T47D (cell line): Measurements from ENCODE around the gene MAD1L1.

Experiments
- DNase-seq, 2 experiments: peaks; one replicate each; pipeline versions ENCODE4 v3.0.0 to v3.0.0-alpha.2; 2011 to 2012; ENCODE audit warnings: low read depth in 1 of 2, low spot score in 1 of 2
- JUND ChIP-seq: IDR thresholded peaks from 2 replicates; pipeline ENCODE4 v1.6.1; 2012; ENCODE audit warnings: low read depth
- in situ Hi-C: cut with HindIII; loops from 2 replicates; pipeline ENCODE4 v1.10.0; 2016; ENCODE audit warnings: low sequenced_read_pairs, low pct_unique_long_range_greater_than_20kb

The MAD1L1 gene

GRCh38 chr7:1968397-1969111, 264.2 kb downstream of the MAD1L1 start:
- no peak for DNase-seq
- in situ Hi-C loops, result no loop called here
- TF ChIP-seq JUND, result no peak

GRCh38 chr7:1967512-1968396, 265.0 kb downstream of the MAD1L1 start:
- no peak for DNase-seq
- no peak for TF ChIP-seq JUND
- in situ Hi-C loops, result no loop called here

- DNase-seq, result no peak
- in situ Hi-C loops, result no loop called here
Measured at GRCh38 chr7:1966631-1967200, 266.0 kb downstream of the MAD1L1 start.

GRCh38 chr7:1965579-1966294, 267.0 kb downstream of the MAD1L1 start:
- in situ Hi-C loops, result no loop called here
- TF ChIP-seq JUND, result no peak
- no peak for DNase-seq

More at GRCh38 chr7:1966631-1967200, 266.0 kb downstream of the MAD1L1 start:
- TF ChIP-seq JUND, result no peak

- no peak for DNase-seq
- in situ Hi-C loops, result no loop called here
- TF ChIP-seq JUND, result no peak
Measured at GRCh38 chr7:1964913-1965578, 267.7 kb downstream of the MAD1L1 start.

GRCh38 chr7:1964211-1964912, 268.4 kb downstream of the MAD1L1 start:
- in situ Hi-C loops, result no loop called here
- DNase-seq, result no peak
- TF ChIP-seq JUND, result no peak

- no peak for TF ChIP-seq JUND
- in situ Hi-C loops, result no loop called here
- DNase-seq, result no peak
Measured at GRCh38 chr7:1963575-1963974, 269.2 kb downstream of the MAD1L1 start.

GRCh38 chr7:1961701-1962276, 271.0 kb downstream of the MAD1L1 start:
- TF ChIP-seq JUND, result no peak
- no peak for DNase-seq
- in situ Hi-C loops, result no loop called here

- no peak for DNase-seq
- in situ Hi-C loops, result no loop called here
Measured at GRCh38 chr7:1959305-1959704, 273.4 kb downstream of the MAD1L1 start.

GRCh38 chr7:1957471-1958225, 275.1 kb downstream of the MAD1L1 start:
- in situ Hi-C loops, result no loop called here
- no peak for TF ChIP-seq JUND
- DNase-seq, result no peak

More at GRCh38 chr7:1959305-1959704, 273.4 kb downstream of the MAD1L1 start:
- no peak for TF ChIP-seq JUND
